A549 (cell line): ENCODE data around the gene SLC39A11. TPM values are rescaled to one million over a fixed set of nuclear protein-coding genes. Genes with fewer than 3 reads are reported as not detected.
A peak's percentile ranks its signal among the peaks of the same experiment; 100 is the strongest.

Experiments
- ATAC-seq, 2 experiments: fragments of 200-7000 bp in 1 of 2; fragments of >200 bp in 1 of 2; cut with Nextera tagmentation in 1 of 2; cut with Tn5 transposase in 1 of 2; 3 replicates each; pipeline versions ENCODE4 v1.8.0 to v1.9.1; 2018 to 2020; ENCODE audit warnings: mild to moderate bottlenecking in 1 of 2, moderate library complexity in 1 of 2
- CTCF ChIA-PET: fragments of 300-600 bp; sonication (Branson Sonifier 250); formaldehyde crosslinking; extraction: SDS; loops from one replicate; lab custom pipeline; 2021; ENCODE audit warnings: antibody characterized with exemption, inconsistent platforms; lab: Yijun Ruan, JAX
- POLR2A ChIA-PET: fragments of 350-600 bp; formaldehyde crosslinking; extraction: SDS; loops from one replicate; lab custom pipeline; 2021; ENCODE audit warnings: antibody characterized with exemption, inconsistent platforms; lab: Yijun Ruan, JAX
- DNase-seq, 2 experiments: peaks; one replicate each; pipeline versions ENCODE4 v3.0.0 to v3.0.0-alpha.2; 2011 to 2016; ENCODE audit warnings: low read depth in 1 of 2, low spot score in 1 of 2
- FAIRE-seq: peaks from 2 replicates; lab custom pipeline; 2011; peaks lifted over from hg19 to GRCh38; lab: Jason Lieb, UNC
- H3K27ac ChIP-seq, 2 experiments: fragments of >200 bp; sonication (Bioruptor Twin); formaldehyde crosslinking; 3 replicates each; pipeline ENCODE4 v1.5.1; 2016 to 2017
- H3K4me1 ChIP-seq: fragments of >200 bp; sonication (Bioruptor Twin); formaldehyde crosslinking; 3 replicates; pipeline ENCODE4 v1.6.1; 2016
- H3K4me2 ChIP-seq: fragments of >200 bp; sonication (Bioruptor Twin); formaldehyde crosslinking; 3 replicates; pipeline ENCODE4 v1.6.1; 2016
- H3K4me3 ChIP-seq: fragments of >200 bp; sonication (Bioruptor Twin); formaldehyde crosslinking; 3 replicates; pipeline ENCODE4 v1.5.1; 2016
- H3K9me3 ChIP-seq: fragments of >200 bp; sonication (Bioruptor Twin); formaldehyde crosslinking; 3 replicates; pipeline ENCODE4 v1.6.1; 2016
- BHLHE40 ChIP-seq: IDR thresholded peaks from 2 replicates; pipeline ENCODE4 v1.6.1; 2012; ENCODE audit warnings: low read depth, low read length, inconsistent platforms
- CBX8 ChIP-seq: fragments of 200-600 bp; sonication (generic); IDR thresholded peaks from 2 replicates; pipeline ENCODE4 v1.6.1; 2016
- CEBPB ChIP-seq, 2 experiments: fragments of >200 bp in 1 of 2; sonication (Bioruptor Twin) in 1 of 2; formaldehyde crosslinking in 1 of 2; IDR thresholded peaks; 2 replicates each; pipeline ENCODE4 v1.6.1; 2012 to 2016
- EHF ChIP-seq: fragments of 250-450 bp; sonication (Bioruptor Pico); IDR thresholded peaks from 2 replicates; pipeline ENCODE4 v1.5.0; 2020; ENCODE audit warnings: mild to moderate bottlenecking
- HDAC2 ChIP-seq: fragments of 200-600 bp; sonication (generic); IDR thresholded peaks from 2 replicates; pipeline ENCODE4 v1.6.1; 2016
- HOXA7 ChIP-seq: fragments of 250-450 bp; sonication (Bioruptor Pico); IDR thresholded peaks from 2 replicates; pipeline ENCODE4 v1.5.0; 2020; ENCODE audit warnings: mild to moderate bottlenecking, moderate library complexity
- HOXB13 ChIP-seq: fragments of 250-450 bp; sonication (Bioruptor Pico); IDR thresholded peaks from 2 replicates; pipeline ENCODE4 v1.5.0; 2020; ENCODE audit warnings: low read depth, mild to moderate bottlenecking, moderate library complexity
- NFE2L2 ChIP-seq: fragments of 150-350 bp; conservative IDR thresholded peaks from 2 replicates; pipeline ENCODE4 v1.6.1; 2014; ENCODE audit warnings: low read length
- NPAS2 ChIP-seq: fragments of 250-450 bp; sonication (Bioruptor Pico); IDR thresholded peaks from 2 replicates; pipeline ENCODE4 v1.8.0; 2022; ENCODE audit warnings: mild to moderate bottlenecking, moderate library complexity, borderline replicate concordance
- POLR2AphosphoS2 ChIP-seq: conservative IDR thresholded peaks from 2 replicates; pipeline ENCODE4 v1.6.1; 2012; ENCODE audit warnings: low read length, improper control_type of control experiment, inconsistent platforms
- RCOR1 ChIP-seq: fragments of 150-350 bp; IDR thresholded peaks from 2 replicates; pipeline ENCODE4 v1.6.1; 2014; ENCODE audit warnings: antibody characterized with exemption, low read length, low read depth
- RFX5 ChIP-seq: fragments of 450-650 bp; IDR thresholded peaks from 2 replicates; pipeline ENCODE4 v1.7.1; 2014; ENCODE audit warnings: antibody characterized with exemption, mild to moderate bottlenecking, moderate library complexity
- SMC3 ChIP-seq: fragments of >200 bp; sonication (Bioruptor Twin); formaldehyde crosslinking; IDR thresholded peaks from 3 replicates; pipeline ENCODE4 v1.6.1; 2018; ENCODE audit warnings: inconsistent platforms
- TFCP2L1 ChIP-seq: fragments of 250-450 bp; sonication (Bioruptor Pico); IDR thresholded peaks from 2 replicates; pipeline ENCODE4 v1.5.0; 2021; ENCODE audit warnings: mild to moderate bottlenecking
- TP53 ChIP-seq: fragments of 250-450 bp; sonication (Bioruptor Pico); IDR thresholded peaks from 2 replicates; pipeline ENCODE4 v1.5.0; 2021; ENCODE audit warnings: mild to moderate bottlenecking, moderate library complexity
- ZFP36 ChIP-seq: fragments of 450-650 bp; IDR thresholded peaks from 2 replicates; pipeline ENCODE4 v1.6.1; 2014; ENCODE audit warnings: borderline replicate concordance; ENCODE audit not compliant: partially characterized antibody
- WGBS: methylation state at CpG from one replicate; pipeline ENCODE4 v1.1.6; 2017; ENCODE audit errors: missing lambda C conversion rate; 5-methylcytosine and 5-hydroxymethylcytosine counted together
- polyA plus RNA-seq, 4 experiments: library from polyadenylated mRNA; depleted of rRNA in 3 of 4; stranded (reverse); fragments of >200 nt; fragmentation: RNase III in 1 of 4; extraction: RNeasy Plus Mini Kit Qiagen cat#74134 plus additional on column Dnase treatment in 1 of 4; gene quantifications; 2 replicates in 3 of 4; 3 replicates in 1 of 4; pipeline ENCODE4 v1.2.3, GENCODE V29; 2011 to 2017
- TF ChIP-seq, protein P1 (sequence below): fragments of 450-650 bp; IDR thresholded peaks from 2 replicates; pipeline ENCODE4 v1.6.1; 2014; ENCODE audit warnings: antibody characterized with exemption
- TF ChIP-seq, protein P2 (sequence below): fragments of >200 bp; sonication (Bioruptor Twin); formaldehyde crosslinking; IDR thresholded peaks from 3 replicates; pipeline ENCODE4 v1.5.1; 2016
- TF ChIP-seq, protein P3 (sequence below): IDR thresholded peaks from 2 replicates; pipeline ENCODE4 v1.6.1; 2012
- TF ChIP-seq, protein P4 (sequence below): fragments of 250-450 bp; sonication (Bioruptor Pico); IDR thresholded peaks from 2 replicates; pipeline ENCODE4 v1.5.0; 2020; ENCODE audit warnings: low read depth, mild to moderate bottlenecking, moderate library complexity
- TF ChIP-seq, protein P5 (sequence below): fragments of 250-450 bp; sonication (Bioruptor Pico); IDR thresholded peaks from 2 replicates; pipeline ENCODE4 v1.5.0; 2021; ENCODE audit warnings: mild to moderate bottlenecking, moderate library complexity, borderline replicate concordance

SLC39A11 gene
- polyA plus RNA-seq, 2 of the 4 experiments (the other 2 are of a cell fraction): 18.4 to 25.2 TPM

- TF ChIP-seq, protein P1, sequence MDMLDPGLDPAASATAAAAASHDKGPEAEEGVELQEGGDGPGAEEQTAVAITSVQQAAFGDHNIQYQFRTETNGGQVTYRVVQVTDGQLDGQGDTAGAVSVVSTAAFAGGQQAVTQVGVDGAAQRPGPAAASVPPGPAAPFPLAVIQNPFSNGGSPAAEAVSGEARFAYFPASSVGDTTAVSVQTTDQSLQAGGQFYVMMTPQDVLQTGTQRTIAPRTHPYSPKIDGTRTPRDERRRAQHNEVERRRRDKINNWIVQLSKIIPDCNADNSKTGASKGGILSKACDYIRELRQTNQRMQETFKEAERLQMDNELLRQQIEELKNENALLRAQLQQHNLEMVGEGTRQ: no peak
Observed at GRCh38 chr17:72681844-72682243, 410.6 kb downstream of the SLC39A11 start (continued).

DNA sequence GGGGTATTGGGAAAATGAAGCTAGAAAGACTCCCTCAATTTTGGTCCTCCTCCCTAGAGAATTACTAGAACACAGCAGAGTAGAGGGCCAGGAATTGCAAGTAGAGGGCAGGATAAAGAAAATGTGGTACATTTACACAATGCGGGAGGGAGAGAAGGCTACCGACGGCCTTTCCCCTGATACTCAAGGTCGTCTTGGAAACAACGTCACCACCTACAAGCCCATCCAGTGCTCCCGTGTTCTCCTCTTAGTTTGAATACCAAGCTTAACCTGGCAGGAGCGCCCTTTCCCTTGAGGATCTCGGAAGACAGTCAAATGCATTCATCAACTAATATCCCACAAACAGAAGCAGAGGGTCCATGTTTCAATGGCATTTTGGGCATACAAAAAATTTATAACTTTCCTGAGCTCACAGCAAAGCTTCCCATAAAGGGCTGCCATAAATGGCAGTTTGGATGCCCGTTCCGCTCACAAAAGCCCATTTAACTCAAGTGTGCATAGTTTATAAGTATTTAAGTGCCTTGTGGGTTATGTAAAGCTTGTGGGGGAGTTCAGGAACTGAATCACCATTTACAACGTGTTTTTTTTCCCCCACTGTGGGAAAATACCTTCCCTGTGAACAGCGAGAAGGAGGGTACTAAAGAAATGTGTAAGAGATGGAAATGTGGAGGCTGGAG, 414.6 kb downstream of the SLC39A11 start:
- ChIA-PET POLR2A (interaction anchor here (1.8 kb wide), 1 partner anchor 85 kb away, joined by 5 read pairs; no protein-coding TSS in a partner anchor), CTCF (interaction anchor here (0.6 to 5.0 kb wide), 9 partner anchors 12 to 121 kb away, joined by 3 to 27 read pairs (median 5); no protein-coding TSS in a partner anchor)
- WGBS: 88% methylated on average over 12 of the region's 12 CpGs
- Histone ChIP-seq H3K4me2 (no peak overlapping the region), H3K27ac (peak overlapping the region in 1 of 2 experiments; percentile 42; a peak in 2 of 6 replicates), H3K4me1 (peaks cover 21% of the 10 kb centered on the region), H3K9me3 (peaks cover 10% of the 10 kb centered on the region), H3K4me3 (no peak overlapping the region)
- ATAC-seq: no peak
- TF ChIP-seq, protein P2, sequence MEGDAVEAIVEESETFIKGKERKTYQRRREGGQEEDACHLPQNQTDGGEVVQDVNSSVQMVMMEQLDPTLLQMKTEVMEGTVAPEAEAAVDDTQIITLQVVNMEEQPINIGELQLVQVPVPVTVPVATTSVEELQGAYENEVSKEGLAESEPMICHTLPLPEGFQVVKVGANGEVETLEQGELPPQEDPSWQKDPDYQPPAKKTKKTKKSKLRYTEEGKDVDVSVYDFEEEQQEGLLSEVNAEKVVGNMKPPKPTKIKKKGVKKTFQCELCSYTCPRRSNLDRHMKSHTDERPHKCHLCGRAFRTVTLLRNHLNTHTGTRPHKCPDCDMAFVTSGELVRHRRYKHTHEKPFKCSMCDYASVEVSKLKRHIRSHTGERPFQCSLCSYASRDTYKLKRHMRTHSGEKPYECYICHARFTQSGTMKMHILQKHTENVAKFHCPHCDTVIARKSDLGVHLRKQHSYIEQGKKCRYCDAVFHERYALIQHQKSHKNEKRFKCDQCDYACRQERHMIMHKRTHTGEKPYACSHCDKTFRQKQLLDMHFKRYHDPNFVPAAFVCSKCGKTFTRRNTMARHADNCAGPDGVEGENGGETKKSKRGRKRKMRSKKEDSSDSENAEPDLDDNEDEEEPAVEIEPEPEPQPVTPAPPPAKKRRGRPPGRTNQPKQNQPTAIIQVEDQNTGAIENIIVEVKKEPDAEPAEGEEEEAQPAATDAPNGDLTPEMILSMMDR: no peak
- TF ChIP-seq RCOR1 (no peak), SMC3 (no peak), CEBPB (IDR thresholded peaks at IDR 0.05) (no peak)
- FAIRE-seq: no peak
- no peak for DNase-seq

GRCh38 chr17:72677108-72677507, 415.4 kb downstream of the SLC39A11 start:
- H3K9me3 ChIP-seq: peaks cover 10% of the 10 kb centered on the region
- 95% methylated on average over 2 of the region's 2 CpGs for WGBS
- H3K4me3 ChIP-seq: no peak overlapping the region
- ChIA-PET CTCF (interaction anchor here (0.9 to 5.0 kb wide), 5 partner anchors 11 to 120 kb away, joined by 3 to 27 read pairs (median 9); no protein-coding TSS in a partner anchor), POLR2A (interaction anchor here (1.8 kb wide), 1 partner anchor 84 kb away, joined by 5 read pairs; no protein-coding TSS in a partner anchor)
- no peak for DNase-seq
- peaks cover 14% of the 10 kb centered on the region for H3K4me1 ChIP-seq
- H3K4me2 ChIP-seq: no peak overlapping the region
- FAIRE-seq: no peak
- peak overlapping the region; percentile 11 to 42; a peak in 3 of 6 replicates for H3K27ac ChIP-seq
- TF ChIP-seq TFCP2L1 (CRISPR knock-in tag) (no peak), TP53 (CRISPR knock-in tag) (no peak), HOXB13 (CRISPR knock-in tag) (no peak), RCOR1 (no peak), CBX8 (no peak), NFE2L2 (no peak), RFX5 (no peak), BHLHE40 (no peak), NPAS2 (CRISPR knock-in tag) (no peak), HDAC2 (no peak), POLR2AphosphoS2 (no peak), HOXA7 (CRISPR knock-in tag) (no peak), EHF (CRISPR knock-in tag) (no peak), ZFP36 (no peak), CEBPB (IDR thresholded peaks at IDR 0.05) (no peak)
- TF ChIP-seq, protein P3, sequence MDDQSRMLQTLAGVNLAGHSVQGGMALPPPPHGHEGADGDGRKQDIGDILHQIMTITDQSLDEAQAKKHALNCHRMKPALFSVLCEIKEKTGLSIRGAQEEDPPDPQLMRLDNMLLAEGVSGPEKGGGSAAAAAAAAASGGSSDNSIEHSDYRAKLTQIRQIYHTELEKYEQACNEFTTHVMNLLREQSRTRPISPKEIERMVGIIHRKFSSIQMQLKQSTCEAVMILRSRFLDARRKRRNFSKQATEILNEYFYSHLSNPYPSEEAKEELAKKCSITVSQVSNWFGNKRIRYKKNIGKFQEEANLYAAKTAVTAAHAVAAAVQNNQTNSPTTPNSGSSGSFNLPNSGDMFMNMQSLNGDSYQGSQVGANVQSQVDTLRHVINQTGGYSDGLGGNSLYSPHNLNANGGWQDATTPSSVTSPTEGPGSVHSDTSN: no peak
- TF ChIP-seq, protein P4, sequence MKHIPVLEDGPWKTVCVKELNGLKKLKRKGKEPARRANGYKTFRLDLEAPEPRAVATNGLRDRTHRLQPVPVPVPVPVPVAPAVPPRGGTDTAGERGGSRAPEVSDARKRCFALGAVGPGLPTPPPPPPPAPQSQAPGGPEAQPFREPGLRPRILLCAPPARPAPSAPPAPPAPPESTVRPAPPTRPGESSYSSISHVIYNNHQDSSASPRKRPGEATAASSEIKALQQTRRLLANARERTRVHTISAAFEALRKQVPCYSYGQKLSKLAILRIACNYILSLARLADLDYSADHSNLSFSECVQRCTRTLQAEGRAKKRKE (CRISPR knock-in tag): no peak
- TF ChIP-seq, protein P2: no peak
- TF ChIP-seq, protein P5, sequence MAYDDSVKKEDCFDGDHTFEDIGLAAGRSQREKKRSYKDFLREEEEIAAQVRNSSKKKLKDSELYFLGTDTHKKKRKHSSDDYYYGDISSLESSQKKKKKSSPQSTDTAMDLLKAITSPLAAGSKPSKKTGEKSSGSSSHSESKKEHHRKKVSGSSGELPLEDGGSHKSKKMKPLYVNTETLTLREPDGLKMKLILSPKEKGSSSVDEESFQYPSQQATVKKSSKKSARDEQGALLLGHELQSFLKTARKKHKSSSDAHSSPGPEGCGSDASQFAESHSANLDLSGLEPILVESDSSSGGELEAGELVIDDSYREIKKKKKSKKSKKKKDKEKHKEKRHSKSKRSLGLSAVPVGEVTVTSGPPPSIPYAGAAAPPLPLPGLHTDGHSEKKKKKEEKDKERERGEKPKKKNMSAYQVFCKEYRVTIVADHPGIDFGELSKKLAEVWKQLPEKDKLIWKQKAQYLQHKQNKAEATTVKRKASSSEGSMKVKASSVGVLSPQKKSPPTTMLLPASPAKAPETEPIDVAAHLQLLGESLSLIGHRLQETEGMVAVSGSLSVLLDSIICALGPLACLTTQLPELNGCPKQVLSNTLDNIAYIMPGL (CRISPR knock-in tag): no peak
- TF ChIP-seq, all 56 proteins: peak for 0
- no peak for ATAC-seq
